SK-N-SH treated with all-trans-retinoic acid at 6 μM for 48 hours (cell line): ENCODE data around the gene C8G.

ENCODE experiments used
- GLIS3 ChIP-seq: fragments of 250-450 bp; sonication (Bioruptor Pico); IDR thresholded peaks from 2 replicates; pipeline ENCODE4 v1.5.0; 2020; ENCODE audit warnings: mild to moderate bottlenecking, moderate library complexity
- TCF4 ChIP-seq: fragments of 250-450 bp; sonication (Bioruptor Pico); IDR thresholded peaks from 2 replicates; pipeline ENCODE4 v1.8.0; 2021; ENCODE audit warnings: mild to moderate bottlenecking, moderate library complexity, borderline replicate concordance
- TOX ChIP-seq: fragments of 250-450 bp; sonication (Bioruptor Pico); IDR thresholded peaks from 2 replicates; pipeline ENCODE4 v1.8.0; 2021; ENCODE audit warnings: mild to moderate bottlenecking, moderate library complexity, borderline replicate concordance
- ZC3H10 ChIP-seq: fragments of 250-450 bp; sonication (Bioruptor Pico); IDR thresholded peaks from 2 replicates; pipeline ENCODE4 v1.5.1; 2021; ENCODE audit warnings: mild to moderate bottlenecking, moderate library complexity
- TF ChIP-seq, protein P1 (sequence below): fragments of 250-450 bp; sonication (Bioruptor Pico); IDR thresholded peaks from 2 replicates; pipeline ENCODE4 v1.5.1; 2021; ENCODE audit warnings: mild to moderate bottlenecking, moderate library complexity

DNA sequence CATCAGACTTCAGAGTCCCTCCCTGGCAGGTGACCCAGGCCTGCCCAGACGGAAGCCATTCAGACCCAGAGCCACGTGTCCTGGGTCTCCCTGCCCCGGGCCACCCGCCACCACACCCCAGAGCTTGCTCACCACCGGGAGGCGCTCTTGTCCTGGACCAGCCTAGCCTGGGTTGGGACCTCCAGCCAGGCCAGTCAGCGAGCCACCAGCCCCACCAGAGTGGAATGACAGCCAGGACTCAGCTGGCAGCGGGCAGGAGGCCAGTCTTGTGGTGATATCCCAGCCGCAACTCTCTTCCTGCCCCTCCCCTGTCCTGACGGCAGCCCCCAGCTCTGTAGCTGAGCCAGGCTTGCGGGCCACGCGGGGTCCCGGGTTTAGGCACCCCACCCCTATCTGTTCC, 30.6 kb downstream of the C8G start:
- TF ChIP-seq ZC3H10 (CRISPR knock-in tag) (no peak), GLIS3 (CRISPR knock-in tag) (no peak), TCF4 (no peak), TOX (CRISPR knock-in tag) (no peak)
- TF ChIP-seq, protein P1, sequence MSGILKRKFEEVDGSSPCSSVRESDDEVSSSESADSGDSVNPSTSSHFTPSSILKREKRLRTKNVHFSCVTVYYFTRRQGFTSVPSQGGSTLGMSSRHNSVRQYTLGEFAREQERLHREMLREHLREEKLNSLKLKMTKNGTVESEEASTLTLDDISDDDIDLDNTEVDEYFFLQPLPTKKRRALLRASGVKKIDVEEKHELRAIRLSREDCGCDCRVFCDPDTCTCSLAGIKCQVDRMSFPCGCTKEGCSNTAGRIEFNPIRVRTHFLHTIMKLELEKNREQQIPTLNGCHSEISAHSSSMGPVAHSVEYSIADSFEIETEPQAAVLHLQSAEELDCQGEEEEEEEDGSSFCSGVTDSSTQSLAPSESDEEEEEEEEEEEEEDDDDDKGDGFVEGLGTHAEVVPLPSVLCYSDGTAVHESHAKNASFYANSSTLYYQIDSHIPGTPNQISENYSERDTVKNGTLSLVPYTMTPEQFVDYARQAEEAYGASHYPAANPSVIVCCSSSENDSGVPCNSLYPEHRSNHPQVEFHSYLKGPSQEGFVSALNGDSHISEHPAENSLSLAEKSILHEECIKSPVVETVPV, result no peak
